Epidermal melanocyte (primary cell): Measurements from ENCODE around the gene VENTX.

Experiments
- DNase-seq: peaks from one replicate; pipeline ENCODE4 v3.0.0; 2011; ENCODE audit warnings: low spot score; ENCODE audit not compliant: insufficient read length

The VENTX gene

GRCh38 chr10:133283931-133284330 is 46.3 kb downstream of the VENTX start:
- DNase-seq: no peak

- no peak for DNase-seq
Measured at GRCh38 chr10:133285217-133285616, 47.6 kb downstream of the VENTX start.

GRCh38 chr10:133286366-133286765 is 48.7 kb downstream of the VENTX start:
- DNase-seq: no peak

- no peak for DNase-seq
Measured at GRCh38 chr10:133287832-133288500, 50.3 kb downstream of the VENTX start.

- no peak for DNase-seq
Measured at GRCh38 chr10:133289761-133290160, 52.1 kb downstream of the VENTX start.
